Stimulated activated CD8-positive, alpha-beta memory T cell treated with anti-CD3 and anti-CD28 coated beads, Interleukin-12 subunit alpha, Interleukin-12 subunit beta, amount 100 ng/mL, for 24 hours (primary cell): ENCODE results near the gene IRF8.

Experiments used
- DNase-seq: peaks from one replicate; pipeline ENCODE4 v3.0.0-alpha.2; 2020; ENCODE audit errors: extremely low read depth

Gene IRF8

GRCh38 chr16:85913688-85914422, 14.9 kb downstream of the IRF8 start:
- no peak for DNase-seq

GRCh38 chr16:85914423-85914794, 15.4 kb downstream of the IRF8 start:
- no peak for DNase-seq

- DNase-seq, result no peak
Measured at GRCh38 chr16:85915125-85915845, 16.3 kb downstream of the IRF8 start.

GRCh38 chr16:85916141-85916890, 17.4 kb downstream of the IRF8 start:
- DNase-seq, result no peak

GRCh38 chr16:85917012-85917411, 18.1 kb downstream of the IRF8 start:
- no peak for DNase-seq

- no peak for DNase-seq
Measured at GRCh38 chr16:85917959-85918358, 19.0 kb downstream of the IRF8 start.

- DNase-seq, result no peak
Measured at GRCh38 chr16:85918436-85918835, 19.5 kb downstream of the IRF8 start.

- no peak for DNase-seq
Measured at GRCh38 chr16:85919271-85920267, 20.6 kb downstream of the IRF8 start.

- DNase-seq, result no peak
Measured at GRCh38 chr16:85921026-85921425, 22.1 kb downstream of the IRF8 start.

- no peak for DNase-seq
Measured at GRCh38 chr16:85923153-85924021, 24.4 kb downstream of the IRF8 start.

GRCh38 chr16:85924675-85925074, 25.7 kb downstream of the IRF8 start:
- DNase-seq, result no peak

- no peak for DNase-seq
Measured at GRCh38 chr16:85926370-85926769, 27.4 kb downstream of the IRF8 start.

- no peak for DNase-seq
Measured at GRCh38 chr16:85927371-85927770, 28.4 kb downstream of the IRF8 start.

- no peak for DNase-seq
Measured at GRCh38 chr16:85927959-85928358, 29.0 kb downstream of the IRF8 start.

GRCh38 chr16:85928401-85928820, 29.4 kb downstream of the IRF8 start:
- DNase-seq, result no peak

- no peak for DNase-seq
Measured at GRCh38 chr16:85929259-85929721, 30.3 kb downstream of the IRF8 start.

GRCh38 chr16:85930301-85930700, 31.3 kb downstream of the IRF8 start:
- no peak for DNase-seq

GRCh38 chr16:85931596-85932402, 32.8 kb downstream of the IRF8 start:
- DNase-seq, result no peak

GRCh38 chr16:85934210-85934609, 35.2 kb downstream of the IRF8 start:
- no peak for DNase-seq
